ENCODE measurements around the gene C17orf100. TPM values are rescaled to one million over a fixed set of nuclear protein-coding genes. Genes with fewer than 3 reads are reported as not detected.

Gene C17orf100
- polyA plus RNA-seq, 1 donor (not counting 4 experiments of a cell fraction or from before 2014, with no cell fraction given), result 0.49 TPM

DNA sequence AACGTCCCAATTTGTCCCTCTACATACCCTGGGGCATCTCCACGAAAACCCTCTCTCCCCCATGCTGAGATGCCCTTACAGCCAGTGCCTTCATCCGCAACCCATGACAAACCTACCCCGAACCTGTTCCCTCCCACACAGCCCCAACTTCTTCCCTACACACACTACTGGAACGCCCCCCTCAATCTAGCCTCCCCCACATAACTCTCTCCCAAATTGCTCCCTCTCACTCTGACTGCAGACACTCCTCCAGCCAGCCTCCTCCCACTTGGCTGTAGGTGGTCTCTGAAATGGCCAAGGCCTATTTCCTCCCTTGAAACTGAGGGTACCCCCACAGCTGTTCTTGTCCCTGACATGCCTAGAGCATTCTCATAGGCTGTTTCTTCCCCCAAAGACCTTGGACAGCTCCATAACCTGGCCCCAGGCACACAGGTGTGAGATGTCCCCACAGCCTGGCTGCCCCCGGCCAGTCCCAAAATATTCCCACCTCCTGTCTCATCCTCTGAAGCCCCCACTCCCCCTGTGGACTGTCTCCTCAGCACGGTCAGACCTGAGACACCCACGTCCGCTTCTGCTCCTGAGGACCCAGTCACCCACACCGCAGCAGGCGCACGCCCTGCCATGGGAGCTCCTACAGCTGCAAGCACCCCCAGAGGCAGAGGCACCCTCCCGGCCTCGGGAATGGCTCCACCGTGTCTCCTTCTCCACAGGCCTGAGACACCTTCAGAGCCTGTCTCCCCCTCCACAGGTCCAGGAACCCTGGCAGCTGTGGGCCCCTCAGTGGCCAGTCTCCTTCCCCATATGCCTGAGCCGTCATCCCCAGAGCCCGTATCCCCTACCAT, 14.7 kb upstream of the C17orf100 start:
- Histone ChIP-seq H3K9me1 (ENCODE audit: control insufficient read depth, extremely low read depth, insufficient read depth, low read length) (peaks cover 3% of the 10 kb centered on the region), H3K9me3 (ENCODE audit: control insufficient read depth, low read depth, low read length) (no peaks in the 10 kb centered on the region), H3K9ac (ENCODE audit: control insufficient read depth, extremely low read depth, insufficient read depth, low read length) (no peak overlapping the region), H3K4me2 (ENCODE audit: control insufficient read depth, extremely low read depth, insufficient read depth, low read depth, low read length) (no peak overlapping the region), H3K27ac (ENCODE audit: control insufficient read depth, insufficient read depth, low read length) (no peak overlapping the region), H4K20me1 (ENCODE audit: control insufficient read depth, extremely low read depth, insufficient read depth, low read length) (no peaks in the 10 kb centered on the region), H2AFZ (ENCODE audit: control insufficient read depth, low read length) (no peak overlapping the region), H3K4me3 (ENCODE audit: control insufficient read depth in 2 of 3, extremely low read depth in 1 of 3, insufficient read depth in 2 of 3, low read depth in 1 of 3, low read length in 3 of 3) (no peak overlapping the region), H3K79me2 (ENCODE audit: control insufficient read depth, insufficient read depth, low read length) (peaks cover 51% of the 10 kb centered on the region), H3K27me3 (ENCODE audit: control insufficient read depth, extremely low read depth, insufficient read depth, low read length) (no peaks in the 10 kb centered on the region), H3K4me1 (ENCODE audit: control insufficient read depth, extremely low read depth, insufficient read depth, low read length) (peaks cover 17% of the 10 kb centered on the region), H3K36me3 (ENCODE audit: control insufficient read depth in 2 of 2, extremely low read depth in 1 of 2, insufficient read depth in 2 of 2, low read length in 2 of 2) (peaks cover 5 to 17% of the 10 kb centered on the region in 2 experiments)
- dilution Hi-C loops (cut with MboI; ENCODE audit: extremely low pct_ligation_motif_present, low sequenced_read_pairs), result no loop called here
- TF ChIP-seq, protein P1, sequence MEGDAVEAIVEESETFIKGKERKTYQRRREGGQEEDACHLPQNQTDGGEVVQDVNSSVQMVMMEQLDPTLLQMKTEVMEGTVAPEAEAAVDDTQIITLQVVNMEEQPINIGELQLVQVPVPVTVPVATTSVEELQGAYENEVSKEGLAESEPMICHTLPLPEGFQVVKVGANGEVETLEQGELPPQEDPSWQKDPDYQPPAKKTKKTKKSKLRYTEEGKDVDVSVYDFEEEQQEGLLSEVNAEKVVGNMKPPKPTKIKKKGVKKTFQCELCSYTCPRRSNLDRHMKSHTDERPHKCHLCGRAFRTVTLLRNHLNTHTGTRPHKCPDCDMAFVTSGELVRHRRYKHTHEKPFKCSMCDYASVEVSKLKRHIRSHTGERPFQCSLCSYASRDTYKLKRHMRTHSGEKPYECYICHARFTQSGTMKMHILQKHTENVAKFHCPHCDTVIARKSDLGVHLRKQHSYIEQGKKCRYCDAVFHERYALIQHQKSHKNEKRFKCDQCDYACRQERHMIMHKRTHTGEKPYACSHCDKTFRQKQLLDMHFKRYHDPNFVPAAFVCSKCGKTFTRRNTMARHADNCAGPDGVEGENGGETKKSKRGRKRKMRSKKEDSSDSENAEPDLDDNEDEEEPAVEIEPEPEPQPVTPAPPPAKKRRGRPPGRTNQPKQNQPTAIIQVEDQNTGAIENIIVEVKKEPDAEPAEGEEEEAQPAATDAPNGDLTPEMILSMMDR (optimal IDR thresholded peaks at IDR 0.05 in 1 of 3, IDR thresholded peaks at IDR 0.05 in 1 of 3, conservative IDR thresholded peaks at IDR 0.05 in 1 of 3; ENCODE audit: extremely low read depth in 1 of 3, insufficient read depth in 2 of 3, low read length in 3 of 3), result no peak
- no peak for TF ChIP-seq EZH2 (IDR thresholded peaks at IDR 0.05; ENCODE audit: low read length)
- FAIRE-seq (no peak), DNase-seq (ENCODE audit: low read depth, low spot score) (no peak)

DNA sequence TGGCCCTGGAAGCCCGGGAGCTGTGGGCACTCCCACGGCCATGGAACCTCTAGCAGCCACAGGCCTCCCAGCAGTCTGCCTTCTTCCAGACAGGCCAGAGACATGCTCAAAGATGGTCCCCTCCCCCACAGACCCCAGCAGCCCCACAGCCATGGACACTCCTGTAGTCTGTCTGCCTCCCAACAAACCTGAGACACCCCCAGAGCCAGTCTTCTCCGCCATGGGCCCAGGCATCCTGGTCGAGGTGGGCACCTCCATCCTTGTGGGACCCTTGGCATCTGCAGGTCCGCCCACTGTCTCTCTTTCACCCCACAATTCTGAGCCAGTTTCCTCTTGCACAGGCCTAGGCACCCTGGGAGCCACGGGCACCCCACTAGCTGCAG, 14.1 kb upstream of the C17orf100 start:
- H3K27me3 ChIP-seq (ENCODE audit: control insufficient read depth, extremely low read depth, insufficient read depth, low read length), result no peaks in the 10 kb centered on the region
- FAIRE-seq (no peak), DNase-seq (ENCODE audit: low read depth, low spot score) (no peak)
- no peak overlapping the region for H2AFZ ChIP-seq (ENCODE audit: control insufficient read depth, low read length)
- peaks cover 18% of the 10 kb centered on the region for H3K4me1 ChIP-seq (ENCODE audit: control insufficient read depth, extremely low read depth, insufficient read depth, low read length)
- H4K20me1 ChIP-seq (ENCODE audit: control insufficient read depth, extremely low read depth, insufficient read depth, low read length), result no peaks in the 10 kb centered on the region
- H3K4me2 ChIP-seq (ENCODE audit: control insufficient read depth, extremely low read depth, insufficient read depth, low read depth, low read length), result no peak overlapping the region
- TF ChIP-seq, protein P1 (optimal IDR thresholded peaks at IDR 0.05 in 1 of 3, IDR thresholded peaks at IDR 0.05 in 1 of 3, conservative IDR thresholded peaks at IDR 0.05 in 1 of 3; ENCODE audit: extremely low read depth in 1 of 3, insufficient read depth in 2 of 3, low read length in 3 of 3), result no peak
- no peak for TF ChIP-seq EZH2 (IDR thresholded peaks at IDR 0.05; ENCODE audit: low read length)
- peaks cover 3% of the 10 kb centered on the region for H3K9me1 ChIP-seq (ENCODE audit: control insufficient read depth, extremely low read depth, insufficient read depth, low read length)
- peaks cover 4 to 17% of the 10 kb centered on the region in 2 experiments for H3K36me3 ChIP-seq (ENCODE audit: control insufficient read depth in 2 of 2, extremely low read depth in 1 of 2, insufficient read depth in 2 of 2, low read length in 2 of 2)
- H3K9me3 ChIP-seq (ENCODE audit: control insufficient read depth, low read depth, low read length), result no peaks in the 10 kb centered on the region
- dilution Hi-C loops (cut with MboI; ENCODE audit: extremely low pct_ligation_motif_present, low sequenced_read_pairs), result no loop called here
- H3K4me3 ChIP-seq (ENCODE audit: control insufficient read depth in 2 of 3, extremely low read depth in 1 of 3, insufficient read depth in 2 of 3, low read depth in 1 of 3, low read length in 3 of 3), result no peak overlapping the region
- peaks cover 52% of the 10 kb centered on the region for H3K79me2 ChIP-seq (ENCODE audit: control insufficient read depth, insufficient read depth, low read length)
- no peak overlapping the region for H3K9ac ChIP-seq (ENCODE audit: control insufficient read depth, extremely low read depth, insufficient read depth, low read length)
- no peak overlapping the region for H3K27ac ChIP-seq (ENCODE audit: control insufficient read depth, insufficient read depth, low read length)

All from keratinocyte (primary cell).